Measurements from ENCODE around the gene NOMO2.
"Not testable (repeated sequence)": the region's sequence is repeated elsewhere in the genome, so short reads cannot be mapped to it uniquely, and the experiment has no call there.

DNA sequence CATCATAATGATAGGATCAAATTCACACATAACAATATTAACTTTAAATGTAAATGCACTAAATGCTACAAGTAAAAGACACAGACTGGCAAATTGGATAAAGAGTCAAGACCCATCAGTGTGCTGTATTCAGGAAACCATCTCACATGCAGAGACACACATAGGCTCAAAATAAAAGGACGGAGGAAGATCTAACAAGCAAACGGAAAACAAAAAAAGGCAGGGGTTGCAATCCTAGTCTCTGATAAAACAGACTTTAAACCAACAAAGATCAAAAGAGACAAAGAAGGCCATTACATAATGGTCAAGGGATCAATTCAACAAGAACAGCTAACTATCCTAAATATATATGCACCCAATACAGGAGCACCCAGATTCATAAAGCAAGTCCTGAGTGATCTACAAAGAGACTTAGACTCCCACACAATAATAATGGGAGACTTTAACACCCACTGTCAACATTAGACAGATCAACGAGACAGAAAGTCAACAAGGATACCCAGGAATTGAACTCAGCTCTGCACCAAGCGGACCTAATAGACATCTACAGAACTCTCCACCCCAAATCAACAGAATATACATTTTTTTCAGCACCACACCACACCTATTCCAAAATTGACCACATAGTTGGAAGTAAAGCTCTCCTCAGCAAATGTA is 48.4 kb upstream of the NOMO2 start:
- TF ChIP-seq, protein P1, sequence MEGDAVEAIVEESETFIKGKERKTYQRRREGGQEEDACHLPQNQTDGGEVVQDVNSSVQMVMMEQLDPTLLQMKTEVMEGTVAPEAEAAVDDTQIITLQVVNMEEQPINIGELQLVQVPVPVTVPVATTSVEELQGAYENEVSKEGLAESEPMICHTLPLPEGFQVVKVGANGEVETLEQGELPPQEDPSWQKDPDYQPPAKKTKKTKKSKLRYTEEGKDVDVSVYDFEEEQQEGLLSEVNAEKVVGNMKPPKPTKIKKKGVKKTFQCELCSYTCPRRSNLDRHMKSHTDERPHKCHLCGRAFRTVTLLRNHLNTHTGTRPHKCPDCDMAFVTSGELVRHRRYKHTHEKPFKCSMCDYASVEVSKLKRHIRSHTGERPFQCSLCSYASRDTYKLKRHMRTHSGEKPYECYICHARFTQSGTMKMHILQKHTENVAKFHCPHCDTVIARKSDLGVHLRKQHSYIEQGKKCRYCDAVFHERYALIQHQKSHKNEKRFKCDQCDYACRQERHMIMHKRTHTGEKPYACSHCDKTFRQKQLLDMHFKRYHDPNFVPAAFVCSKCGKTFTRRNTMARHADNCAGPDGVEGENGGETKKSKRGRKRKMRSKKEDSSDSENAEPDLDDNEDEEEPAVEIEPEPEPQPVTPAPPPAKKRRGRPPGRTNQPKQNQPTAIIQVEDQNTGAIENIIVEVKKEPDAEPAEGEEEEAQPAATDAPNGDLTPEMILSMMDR (IDR thresholded peaks at IDR 0.05; ENCODE audit: low read depth, low read length, missing input control): not testable (repeated sequence)
- not testable (repeated sequence) for TF ChIP-seq SP1 (IDR thresholded peaks at IDR 0.05); TAF1 (conservative IDR thresholded peaks at IDR 0.05)
- TF ChIP-seq, protein P2, sequence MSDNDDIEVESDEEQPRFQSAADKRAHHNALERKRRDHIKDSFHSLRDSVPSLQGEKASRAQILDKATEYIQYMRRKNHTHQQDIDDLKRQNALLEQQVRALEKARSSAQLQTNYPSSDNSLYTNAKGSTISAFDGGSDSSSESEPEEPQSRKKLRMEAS (IDR thresholded peaks at IDR 0.05): not testable (repeated sequence)
- TF ChIP-seq, protein P3, sequence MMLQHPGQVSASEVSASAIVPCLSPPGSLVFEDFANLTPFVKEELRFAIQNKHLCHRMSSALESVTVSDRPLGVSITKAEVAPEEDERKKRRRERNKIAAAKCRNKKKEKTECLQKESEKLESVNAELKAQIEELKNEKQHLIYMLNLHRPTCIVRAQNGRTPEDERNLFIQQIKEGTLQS (IDR thresholded peaks at IDR 0.05): not testable (repeated sequence)
- TF ChIP-seq, protein P4, sequence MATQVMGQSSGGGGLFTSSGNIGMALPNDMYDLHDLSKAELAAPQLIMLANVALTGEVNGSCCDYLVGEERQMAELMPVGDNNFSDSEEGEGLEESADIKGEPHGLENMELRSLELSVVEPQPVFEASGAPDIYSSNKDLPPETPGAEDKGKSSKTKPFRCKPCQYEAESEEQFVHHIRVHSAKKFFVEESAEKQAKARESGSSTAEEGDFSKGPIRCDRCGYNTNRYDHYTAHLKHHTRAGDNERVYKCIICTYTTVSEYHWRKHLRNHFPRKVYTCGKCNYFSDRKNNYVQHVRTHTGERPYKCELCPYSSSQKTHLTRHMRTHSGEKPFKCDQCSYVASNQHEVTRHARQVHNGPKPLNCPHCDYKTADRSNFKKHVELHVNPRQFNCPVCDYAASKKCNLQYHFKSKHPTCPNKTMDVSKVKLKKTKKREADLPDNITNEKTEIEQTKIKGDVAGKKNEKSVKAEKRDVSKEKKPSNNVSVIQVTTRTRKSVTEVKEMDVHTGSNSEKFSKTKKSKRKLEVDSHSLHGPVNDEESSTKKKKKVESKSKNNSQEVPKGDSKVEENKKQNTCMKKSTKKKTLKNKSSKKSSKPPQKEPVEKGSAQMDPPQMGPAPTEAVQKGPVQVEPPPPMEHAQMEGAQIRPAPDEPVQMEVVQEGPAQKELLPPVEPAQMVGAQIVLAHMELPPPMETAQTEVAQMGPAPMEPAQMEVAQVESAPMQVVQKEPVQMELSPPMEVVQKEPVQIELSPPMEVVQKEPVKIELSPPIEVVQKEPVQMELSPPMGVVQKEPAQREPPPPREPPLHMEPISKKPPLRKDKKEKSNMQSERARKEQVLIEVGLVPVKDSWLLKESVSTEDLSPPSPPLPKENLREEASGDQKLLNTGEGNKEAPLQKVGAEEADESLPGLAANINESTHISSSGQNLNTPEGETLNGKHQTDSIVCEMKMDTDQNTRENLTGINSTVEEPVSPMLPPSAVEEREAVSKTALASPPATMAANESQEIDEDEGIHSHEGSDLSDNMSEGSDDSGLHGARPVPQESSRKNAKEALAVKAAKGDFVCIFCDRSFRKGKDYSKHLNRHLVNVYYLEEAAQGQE (IDR thresholded peaks at IDR 0.05): not testable (repeated sequence)
- TF ChIP-seq, protein P5, sequence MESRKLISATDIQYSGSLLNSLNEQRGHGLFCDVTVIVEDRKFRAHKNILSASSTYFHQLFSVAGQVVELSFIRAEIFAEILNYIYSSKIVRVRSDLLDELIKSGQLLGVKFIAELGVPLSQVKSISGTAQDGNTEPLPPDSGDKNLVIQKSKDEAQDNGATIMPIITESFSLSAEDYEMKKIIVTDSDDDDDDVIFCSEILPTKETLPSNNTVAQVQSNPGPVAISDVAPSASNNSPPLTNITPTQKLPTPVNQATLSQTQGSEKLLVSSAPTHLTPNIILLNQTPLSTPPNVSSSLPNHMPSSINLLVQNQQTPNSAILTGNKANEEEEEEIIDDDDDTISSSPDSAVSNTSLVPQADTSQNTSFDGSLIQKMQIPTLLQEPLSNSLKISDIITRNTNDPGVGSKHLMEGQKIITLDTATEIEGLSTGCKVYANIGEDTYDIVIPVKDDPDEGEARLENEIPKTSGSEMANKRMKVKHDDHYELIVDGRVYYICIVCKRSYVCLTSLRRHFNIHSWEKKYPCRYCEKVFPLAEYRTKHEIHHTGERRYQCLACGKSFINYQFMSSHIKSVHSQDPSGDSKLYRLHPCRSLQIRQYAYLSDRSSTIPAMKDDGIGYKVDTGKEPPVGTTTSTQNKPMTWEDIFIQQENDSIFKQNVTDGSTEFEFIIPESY (IDR thresholded peaks at IDR 0.05): not testable (repeated sequence)

Data from liver (tissue), 3 donors.